IPS-20b (cell line): ENCODE results near the gene BMPER.

Source experiments
- H3K27ac ChIP-seq: one replicate; pipeline ENCODE4 v1.5.1; 2013; ENCODE audit warnings: low read length
- H3K27me3 ChIP-seq: 2 replicates; pipeline ENCODE4 v1.6.1; 2013; ENCODE audit warnings: mild to moderate bottlenecking, low read length, inconsistent platforms; ENCODE audit not compliant: insufficient read depth
- H3K36me3 ChIP-seq: 2 replicates; pipeline ENCODE4 v1.6.1; 2013; ENCODE audit warnings: low read depth, mild to moderate bottlenecking, inconsistent platforms, low read length, moderate library complexity; ENCODE audit not compliant: insufficient read depth
- H3K4me1 ChIP-seq: 2 replicates; pipeline ENCODE4 v1.6.1; 2013; ENCODE audit warnings: mild to moderate bottlenecking, control low read depth, inconsistent platforms, low read length, moderate library complexity; ENCODE audit not compliant: insufficient read depth
- H3K4me3 ChIP-seq: 2 replicates; pipeline ENCODE4 v1.5.1; 2013; ENCODE audit warnings: mild to moderate bottlenecking, low read length, inconsistent platforms
- H3K9ac ChIP-seq: 2 replicates; pipeline ENCODE4 v1.6.1; 2013; ENCODE audit warnings: low read depth, mild to moderate bottlenecking, inconsistent platforms, low read length, moderate library complexity
- H3K9me3 ChIP-seq: 2 replicates; pipeline ENCODE4 v1.6.1; 2013; ENCODE audit warnings: mild to moderate bottlenecking, low read depth, low read length, inconsistent platforms; ENCODE audit not compliant: insufficient read depth

Gene BMPER

DNA sequence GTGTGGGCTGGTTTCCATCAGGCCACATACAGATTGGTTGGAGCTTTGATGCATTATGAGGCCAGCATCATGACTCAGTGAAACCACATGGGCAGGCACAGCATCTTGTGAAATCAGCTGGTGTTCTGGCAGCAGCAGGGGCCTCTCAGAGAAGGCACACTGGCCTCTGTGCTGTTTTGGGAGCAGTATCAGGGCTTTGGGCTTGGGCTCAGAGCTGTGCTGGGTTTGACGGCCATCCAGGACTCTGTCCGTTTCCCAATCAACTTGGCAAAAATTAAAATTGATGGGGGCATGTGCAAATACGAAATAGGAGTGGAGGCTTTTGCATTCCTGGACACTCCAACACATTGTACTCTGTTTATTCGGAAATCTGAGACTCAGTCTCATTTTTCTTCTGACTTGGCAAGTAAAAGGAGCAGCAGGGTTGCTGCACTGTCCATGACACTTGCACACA, 190.9 kb downstream of the BMPER start:
- Histone ChIP-seq H3K27ac (no peak overlapping the region), H3K9ac (no peak overlapping the region), H3K4me1 (no peaks in the 10 kb centered on the region)

DNA sequence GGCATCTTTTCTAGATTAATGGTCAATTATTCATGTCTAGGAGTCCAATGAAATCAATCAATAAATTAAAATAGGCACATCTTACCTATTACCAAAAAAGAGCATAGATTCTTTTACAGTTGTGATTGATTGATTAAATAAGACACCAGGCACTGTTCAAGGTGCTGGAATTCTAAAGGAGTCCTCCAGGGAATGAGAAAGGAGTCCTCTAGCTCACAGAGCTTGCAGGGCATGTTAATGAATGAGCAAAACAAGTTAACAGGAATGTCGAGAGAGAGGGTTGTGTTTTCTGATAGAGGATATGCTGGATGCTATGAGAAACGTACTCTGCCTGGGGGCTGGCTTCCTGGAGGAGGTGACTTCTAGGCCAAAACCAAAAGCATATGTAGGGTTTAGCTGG, 191.4 kb downstream of the BMPER start:
- H3K4me1 ChIP-seq = no peaks in the 10 kb centered on the region
- H3K27ac ChIP-seq = no peak overlapping the region
- H3K9ac ChIP-seq = no peak overlapping the region
- H3K4me3 ChIP-seq = no peak overlapping the region
- no peaks in the 10 kb centered on the region for H3K27me3 ChIP-seq
- H3K36me3 ChIP-seq = no peaks in the 10 kb centered on the region
- H3K9me3 ChIP-seq = peaks cover 10% of the 10 kb centered on the region; the same call in 1 of the 2 replicates

More for the DNA sequence above, 190.9 kb downstream of the BMPER start:
- no peaks in the 10 kb centered on the region for H3K36me3 ChIP-seq
- no peaks in the 10 kb centered on the region for H3K27me3 ChIP-seq
- H3K9me3 ChIP-seq = peaks cover 10% of the 10 kb centered on the region; the same call in 1 of the 2 replicates
- no peak overlapping the region for H3K4me3 ChIP-seq

DNA sequence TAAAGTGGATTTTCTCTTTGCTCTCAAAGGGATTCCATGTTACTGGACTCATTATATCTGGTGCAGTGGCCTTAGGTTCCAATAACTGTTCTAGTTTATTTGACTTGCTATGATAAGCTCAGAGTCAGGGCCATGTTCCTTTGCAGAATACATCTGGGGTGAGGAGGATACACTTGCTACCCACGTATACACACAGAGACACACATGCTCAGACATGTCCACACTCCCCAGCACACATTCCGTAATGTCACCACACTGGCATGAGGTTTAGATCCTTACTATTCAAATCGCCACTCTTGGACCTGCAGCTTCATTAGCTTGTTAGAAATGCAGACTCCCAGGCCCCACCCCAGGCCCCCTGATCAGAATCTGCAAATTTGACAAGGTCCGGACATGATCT, 195.3 kb downstream of the BMPER start:
- Histone ChIP-seq H3K4me3 (no peak overlapping the region), H3K9ac (no peak overlapping the region), H3K4me1 (peaks cover 3% of the 10 kb centered on the region), H3K36me3 (no peaks in the 10 kb centered on the region), H3K9me3 (no peaks in the 10 kb centered on the region), H3K27me3 (no peaks in the 10 kb centered on the region), H3K27ac (no peak overlapping the region)

DNA sequence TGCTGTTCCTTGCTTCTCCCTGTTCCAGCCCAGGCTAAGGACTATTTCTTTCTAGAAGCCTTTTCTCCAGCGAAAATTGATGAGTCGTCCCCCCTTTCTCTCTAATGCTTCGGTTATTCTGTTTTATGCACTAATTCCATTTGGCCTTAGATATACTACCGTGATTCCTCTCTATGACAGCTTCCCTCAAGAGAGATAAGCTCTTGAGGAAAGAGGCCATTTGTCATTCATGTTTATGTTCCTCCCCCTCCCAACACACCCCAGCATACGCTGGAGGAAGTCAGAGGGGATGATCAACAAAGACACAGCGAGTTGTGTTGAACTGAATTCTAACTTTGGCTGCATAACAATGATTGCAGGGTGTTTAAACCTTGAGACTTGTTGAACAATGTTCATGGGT, 198.8 kb downstream of the BMPER start:
- H3K9ac ChIP-seq = no peak overlapping the region
- no peaks in the 10 kb centered on the region for H3K9me3 ChIP-seq
- H3K27ac ChIP-seq = no peak overlapping the region
- no peaks in the 10 kb centered on the region for H3K27me3 ChIP-seq
- peaks cover 3% of the 10 kb centered on the region for H3K4me1 ChIP-seq
- no peak overlapping the region for H3K4me3 ChIP-seq
- no peaks in the 10 kb centered on the region for H3K36me3 ChIP-seq

DNA sequence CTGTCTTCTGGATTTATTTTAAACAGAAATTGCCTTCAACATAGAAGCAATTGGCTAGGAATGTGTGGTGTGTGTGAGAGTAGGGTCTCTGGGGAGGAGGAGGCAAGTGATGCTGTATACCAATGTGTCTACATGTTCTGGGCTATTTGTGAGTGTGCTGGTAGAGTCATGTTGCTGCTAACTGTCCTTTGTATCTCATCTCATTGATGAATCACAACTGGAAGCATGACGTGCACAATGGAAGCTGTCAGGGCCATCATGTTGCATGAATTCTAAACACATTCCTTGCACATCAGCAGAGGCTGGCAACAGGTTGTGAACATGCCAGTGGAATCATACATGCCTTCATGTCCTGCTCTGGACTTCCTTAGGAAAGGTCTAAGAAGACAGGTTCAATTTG, 199.7 kb downstream of the BMPER start:
- Histone ChIP-seq H3K36me3 (no peaks in the 10 kb centered on the region), H3K9ac (no peak overlapping the region), H3K9me3 (no peaks in the 10 kb centered on the region), H3K27me3 (no peaks in the 10 kb centered on the region), H3K4me3 (no peak overlapping the region), H3K27ac (no peak overlapping the region), H3K4me1 (peaks cover 3% of the 10 kb centered on the region)

DNA sequence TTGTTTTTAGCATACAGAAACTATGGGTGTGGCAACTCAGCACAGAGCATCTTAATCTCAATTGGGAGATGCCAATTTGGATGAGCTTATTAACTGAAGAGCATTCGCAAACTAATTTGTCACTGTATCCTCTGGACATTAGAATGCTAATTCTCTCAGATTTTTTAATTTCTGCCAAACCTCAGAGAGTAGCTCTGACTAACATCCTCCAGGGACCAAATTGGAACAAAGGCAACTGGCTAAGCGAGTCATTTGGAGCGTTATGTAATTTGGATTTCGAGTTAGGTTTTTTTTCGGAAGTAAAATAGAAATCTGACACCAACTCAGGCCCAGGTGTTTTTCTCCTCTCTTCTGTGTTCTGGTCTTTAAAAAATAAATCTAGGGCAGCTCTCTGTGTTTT, 201.9 kb downstream of the BMPER start:
- Histone ChIP-seq H3K9ac (no peak overlapping the region), H3K36me3 (no peaks in the 10 kb centered on the region), H3K4me3 (no peak overlapping the region), H3K4me1 (peaks cover 3% of the 10 kb centered on the region), H3K27ac (no peak overlapping the region), H3K27me3 (no peaks in the 10 kb centered on the region), H3K9me3 (no peaks in the 10 kb centered on the region)

DNA sequence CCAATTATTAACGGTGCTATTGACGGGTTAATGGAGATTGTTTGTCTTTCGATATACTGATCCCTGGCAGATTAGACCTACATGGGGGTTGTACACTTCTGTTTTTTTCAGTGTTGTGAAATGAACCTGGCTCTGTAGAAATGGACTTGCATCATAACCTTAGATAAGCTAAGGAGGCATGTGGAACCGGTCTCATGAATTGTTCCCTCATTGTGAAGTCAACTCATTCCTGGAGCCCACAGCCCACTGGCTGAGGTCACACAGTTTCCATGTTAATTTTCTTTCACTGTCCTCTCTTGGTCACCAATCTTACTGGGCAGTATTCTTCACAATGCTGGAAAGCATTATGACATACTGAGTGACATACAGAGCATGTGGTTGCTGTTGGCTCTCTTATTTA, 202.8 kb downstream of the BMPER start:
- no peaks in the 10 kb centered on the region for H3K9me3 ChIP-seq
- no peak overlapping the region for H3K4me3 ChIP-seq
- H3K36me3 ChIP-seq = no peaks in the 10 kb centered on the region
- H3K27me3 ChIP-seq = no peaks in the 10 kb centered on the region
- H3K4me1 ChIP-seq = peaks cover 3% of the 10 kb centered on the region
- no peak overlapping the region for H3K27ac ChIP-seq
- no peak overlapping the region for H3K9ac ChIP-seq

DNA sequence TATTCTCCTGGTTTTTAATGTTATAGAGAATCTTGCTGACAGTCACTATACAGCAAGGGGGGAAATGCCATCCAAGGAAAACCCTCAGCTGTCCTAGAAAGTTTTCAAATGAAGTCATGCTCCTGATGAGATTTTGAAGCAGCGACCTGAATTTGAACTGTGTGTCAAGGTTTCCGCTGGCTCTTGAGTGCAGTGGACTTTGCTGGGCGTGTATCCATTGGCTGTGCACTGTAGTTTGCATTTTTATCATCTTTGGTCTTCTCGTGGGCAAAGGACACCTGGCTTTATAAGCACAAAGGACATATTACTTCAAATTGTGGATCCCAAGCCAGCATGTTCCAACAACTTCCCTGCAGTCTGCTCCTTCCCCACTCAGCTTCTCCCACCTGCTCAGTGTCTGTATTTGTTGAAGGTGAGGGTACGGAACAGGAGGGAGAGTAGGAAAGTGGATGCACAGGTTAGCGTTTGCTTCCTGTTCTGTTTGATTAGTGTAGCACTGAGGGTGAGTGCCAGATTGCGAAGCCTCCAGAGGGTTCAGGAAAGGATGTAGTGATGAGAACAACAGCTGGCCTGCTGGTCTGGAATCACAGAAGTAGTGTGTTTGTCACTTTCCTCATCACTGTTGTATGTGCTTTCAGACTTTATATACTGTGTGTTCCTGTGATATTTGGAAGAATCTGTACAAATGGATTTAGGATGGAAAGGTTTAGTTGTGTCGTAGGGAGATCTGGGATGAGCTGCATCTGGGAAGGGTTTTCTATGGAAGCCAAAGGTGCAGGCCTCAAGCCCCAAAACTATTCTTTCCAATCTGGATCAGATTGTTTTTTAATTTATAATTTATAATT, 204.8 kb downstream of the BMPER start:
- peaks cover 3% of the 10 kb centered on the region; the same call in 1 of the 2 replicates for H3K9me3 ChIP-seq
- H3K4me3 ChIP-seq = no peak overlapping the region
- H3K9ac ChIP-seq = no peak overlapping the region
- H3K27ac ChIP-seq = no peak overlapping the region
- H3K27me3 ChIP-seq = no peaks in the 10 kb centered on the region
- H3K4me1 ChIP-seq = no peaks in the 10 kb centered on the region
- H3K36me3 ChIP-seq = no peaks in the 10 kb centered on the region

DNA sequence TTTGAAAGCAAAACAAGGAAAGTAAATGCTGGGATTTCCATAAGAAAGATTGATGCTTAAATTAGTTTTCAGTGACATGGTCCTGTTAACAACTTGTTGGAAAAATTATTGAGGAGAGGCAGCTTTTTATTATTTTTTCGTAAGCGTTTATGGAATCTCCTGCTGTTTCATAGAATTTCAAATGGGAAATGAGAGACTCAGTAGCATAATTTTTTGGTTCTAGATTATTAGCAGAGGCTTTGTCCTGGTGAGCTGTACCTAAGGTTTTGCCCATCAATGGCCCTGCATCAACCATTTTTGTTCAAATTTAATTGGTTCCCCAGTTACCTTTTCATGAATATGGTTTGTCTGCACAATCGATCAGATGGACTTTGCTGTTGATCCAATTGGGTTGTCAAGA, 205.7 kb downstream of the BMPER start:
- no peak overlapping the region for H3K27ac ChIP-seq
- H3K36me3 ChIP-seq = no peaks in the 10 kb centered on the region
- H3K9ac ChIP-seq = no peak overlapping the region
- H3K4me1 ChIP-seq = no peaks in the 10 kb centered on the region
- no peak overlapping the region for H3K4me3 ChIP-seq
- H3K9me3 ChIP-seq = peaks cover 8% of the 10 kb centered on the region; the same call in 1 of the 2 replicates
- no peaks in the 10 kb centered on the region for H3K27me3 ChIP-seq

DNA sequence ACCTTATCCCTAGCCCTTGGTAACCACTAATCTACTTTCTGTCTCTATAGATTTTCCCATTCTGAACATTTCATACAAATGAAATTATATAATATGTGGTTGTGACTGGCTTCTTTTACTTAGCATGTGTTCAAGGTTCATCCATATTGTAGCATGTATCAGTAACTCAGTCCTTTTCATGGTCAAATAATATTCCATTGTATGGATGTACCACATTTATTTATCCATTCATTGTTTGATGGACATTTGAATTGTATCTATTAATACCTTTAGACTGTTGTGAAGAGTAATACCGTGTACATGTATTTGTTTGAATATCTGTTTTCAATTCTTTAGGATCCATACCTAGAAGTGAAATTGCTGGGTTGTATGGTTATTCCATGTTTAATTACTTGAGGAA, 210.2 kb downstream of the BMPER start:
- no peak overlapping the region for H3K4me3 ChIP-seq
- no peak overlapping the region for H3K9ac ChIP-seq
- H3K9me3 ChIP-seq = peaks cover 8% of the 10 kb centered on the region; the same call in 1 of the 2 replicates
- no peaks in the 10 kb centered on the region for H3K4me1 ChIP-seq
- H3K27me3 ChIP-seq = no peaks in the 10 kb centered on the region
- no peaks in the 10 kb centered on the region for H3K36me3 ChIP-seq
- no peak overlapping the region for H3K27ac ChIP-seq

DNA sequence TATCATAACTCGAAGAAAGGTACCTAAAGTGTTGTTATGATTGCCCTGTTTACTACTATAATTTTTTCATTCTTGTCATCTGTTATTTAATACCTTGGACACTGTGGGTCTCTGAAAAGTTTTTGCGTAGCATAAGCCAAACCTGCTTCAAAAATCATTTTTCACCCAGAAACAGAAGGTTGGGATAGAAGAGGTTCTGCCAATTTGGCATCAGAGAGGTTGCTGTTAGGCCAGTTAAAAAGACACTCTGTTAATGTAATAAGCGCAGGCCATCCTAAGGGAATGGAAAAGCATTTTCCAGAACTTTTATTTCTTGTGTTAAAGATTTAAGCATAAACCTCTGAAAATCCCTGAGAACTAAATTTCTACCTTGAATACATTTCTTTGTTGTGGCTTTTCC, 212.2 kb downstream of the BMPER start:
- Histone ChIP-seq H3K9ac (no peak overlapping the region), H3K36me3 (no peaks in the 10 kb centered on the region), H3K9me3 (peaks cover 8% of the 10 kb centered on the region; the same call in 1 of the 2 replicates), H3K27me3 (no peaks in the 10 kb centered on the region), H3K4me1 (no peaks in the 10 kb centered on the region), H3K4me3 (no peak overlapping the region), H3K27ac (no peak overlapping the region)

DNA sequence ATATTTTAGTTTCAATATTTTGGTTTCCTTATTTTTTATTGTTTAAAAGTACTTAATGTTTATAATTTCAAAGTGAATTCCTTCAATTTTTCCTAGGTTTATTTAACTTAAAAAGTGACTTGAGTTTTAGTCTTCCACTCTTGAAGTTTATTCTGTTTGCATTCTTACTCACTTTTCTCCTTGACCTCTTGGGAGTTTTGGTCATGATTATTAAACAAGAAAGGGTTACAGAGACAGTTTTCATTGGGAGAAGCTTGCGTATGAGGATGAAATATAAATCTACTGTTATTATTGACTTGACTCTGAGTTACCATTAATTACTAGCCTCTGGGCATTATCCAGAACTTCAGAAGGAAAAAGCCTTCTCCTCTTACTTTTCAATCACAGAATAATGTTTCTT, 216.0 kb downstream of the BMPER start:
- H3K9ac ChIP-seq = no peak overlapping the region
- H3K4me1 ChIP-seq = no peaks in the 10 kb centered on the region
- H3K9me3 ChIP-seq = peaks cover 16% of the 10 kb centered on the region
- H3K27me3 ChIP-seq = no peaks in the 10 kb centered on the region
- H3K4me3 ChIP-seq = no peak overlapping the region
- H3K27ac ChIP-seq = no peak overlapping the region
- no peaks in the 10 kb centered on the region for H3K36me3 ChIP-seq
